HT1080 (cell line): ENCODE measurements around the gene CDC42SE2. TPM values are rescaled to one million over a fixed set of nuclear protein-coding genes. Genes with fewer than 3 reads are reported as not detected.
"Not testable (repeated sequence)": the region's sequence is repeated elsewhere in the genome, so short reads cannot be mapped to it uniquely, and the experiment has no call there.

ENCODE experiments used
- DNase-seq: peaks from one replicate; pipeline ENCODE4 v3.0.0-alpha.2; 2015; ENCODE audit warnings: low read depth
- total RNA-seq: library from RNA; depleted of rRNA; stranded (reverse); fragments of >200 nt; shearing (Covaris generic); gene quantifications from 2 replicates; pipeline ENCODE4 v1.2.3, GENCODE V29; 2014

The CDC42SE2 gene
- total RNA-seq, 1 experiment from 2014 or later = 19.5 TPM

DNA sequence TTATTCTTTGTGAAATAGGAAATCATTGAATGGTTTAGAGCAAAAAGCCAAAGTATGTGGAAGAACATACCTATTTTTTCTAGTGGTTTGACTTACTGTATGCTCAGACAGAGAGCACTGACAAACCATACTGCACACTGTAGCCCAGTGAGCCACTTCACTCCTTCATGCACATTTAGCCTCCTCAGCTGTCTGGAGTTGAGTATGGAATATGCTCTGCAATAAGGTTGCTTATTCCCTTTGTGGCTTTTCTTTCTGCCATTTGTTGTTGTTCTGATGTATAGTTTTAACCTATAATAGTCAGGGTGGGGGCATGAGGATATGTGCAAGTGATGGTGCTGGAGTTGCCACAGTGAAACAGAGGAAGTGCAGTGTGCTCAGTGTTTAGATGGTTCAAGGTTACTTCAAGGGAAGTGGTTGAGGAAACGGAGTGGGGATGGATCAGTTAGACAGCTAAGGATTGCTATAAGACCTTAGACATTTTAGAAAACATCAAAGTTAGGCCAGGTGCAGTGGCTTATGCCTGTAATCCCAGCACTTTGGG, 100.7 kb downstream of the CDC42SE2 start:
- no peak for DNase-seq

DNA sequence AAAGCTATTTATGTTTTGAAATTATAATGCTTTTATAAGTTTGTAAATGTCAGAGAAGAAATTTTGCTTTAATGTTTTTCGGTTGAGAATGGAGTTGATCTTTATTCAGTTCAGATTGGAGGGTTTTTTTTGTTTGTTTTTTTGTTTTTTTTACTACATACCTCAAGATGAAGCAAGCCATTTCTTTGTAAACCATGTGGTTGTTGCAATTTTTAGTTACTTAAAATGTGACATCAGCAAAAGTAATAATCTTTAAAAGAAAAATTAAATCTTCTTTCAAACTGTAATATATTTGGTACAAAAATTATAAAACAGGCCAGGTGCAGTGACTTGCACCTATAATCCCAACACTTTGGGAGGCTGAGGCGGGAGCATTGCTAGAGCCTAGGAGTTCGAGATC, 102.6 kb downstream of the CDC42SE2 start:
- no peak for DNase-seq

DNA sequence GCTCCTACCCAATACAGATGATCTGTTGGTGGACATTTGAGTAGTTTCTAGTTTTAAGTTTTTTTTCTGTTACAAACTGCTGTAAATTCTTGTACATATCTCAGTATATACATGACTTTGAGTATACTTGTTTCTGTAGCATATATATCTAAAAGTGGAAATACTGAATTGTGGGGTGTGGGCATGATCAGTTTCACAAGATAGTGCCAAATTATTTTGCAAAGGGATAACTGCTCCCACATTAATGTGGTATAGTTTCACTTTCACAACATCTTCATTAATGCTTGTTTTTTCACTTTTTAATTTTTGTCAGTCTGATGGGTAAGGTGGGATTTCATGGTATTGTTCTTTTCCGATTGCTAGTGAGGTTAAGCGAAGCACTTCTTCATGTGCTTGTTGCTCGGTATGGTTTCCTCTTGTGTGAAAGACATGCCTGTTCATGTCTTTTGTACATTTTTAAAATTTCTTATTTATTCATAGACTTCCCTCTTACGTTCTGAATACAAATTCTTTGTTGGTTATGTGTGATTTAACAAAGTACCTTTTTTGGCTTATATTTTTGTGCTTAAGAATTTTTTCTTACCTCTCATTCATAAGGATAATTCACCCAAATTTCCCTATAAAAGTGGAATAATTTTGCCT, 103.5 kb downstream of the CDC42SE2 start:
- no peak for DNase-seq

DNA sequence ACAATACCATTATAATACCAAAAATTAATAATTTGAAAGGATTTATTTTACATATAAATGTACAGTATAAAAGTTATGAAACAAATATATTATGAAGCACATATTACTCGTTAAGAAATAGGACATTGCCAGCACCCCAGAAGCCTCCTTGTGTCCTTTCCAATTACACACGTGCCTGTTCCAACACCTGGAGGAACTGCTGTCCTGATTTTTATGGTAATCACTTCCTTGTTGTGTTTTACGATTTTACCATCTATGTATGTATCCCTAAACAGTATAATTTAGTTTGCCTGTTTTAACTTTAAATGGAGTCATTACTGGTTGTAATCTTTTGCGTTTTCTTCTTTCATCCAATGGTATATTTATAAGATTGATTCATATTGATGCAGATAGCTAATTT, 105.0 kb downstream of the CDC42SE2 start:
- DNase-seq = no peak

DNA sequence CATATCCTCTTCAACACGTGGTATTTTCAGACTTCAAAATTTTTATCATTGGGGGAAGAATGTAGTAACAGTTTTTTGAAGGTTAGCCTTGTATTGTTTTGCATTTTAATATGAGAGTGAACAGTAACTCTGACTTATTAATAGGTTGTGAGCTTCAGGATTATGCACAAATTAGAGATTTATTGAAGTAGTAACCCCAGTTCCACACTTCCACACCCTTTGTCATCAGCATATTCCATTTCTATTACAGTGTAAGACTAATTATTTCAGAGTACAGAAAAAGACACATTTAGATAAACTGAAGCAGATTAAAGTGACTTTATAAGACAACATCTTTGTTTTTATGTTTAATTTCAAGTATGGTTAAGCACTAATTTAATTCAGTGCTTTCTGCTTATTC, 105.7 kb downstream of the CDC42SE2 start:
- DNase-seq = no peak

DNA sequence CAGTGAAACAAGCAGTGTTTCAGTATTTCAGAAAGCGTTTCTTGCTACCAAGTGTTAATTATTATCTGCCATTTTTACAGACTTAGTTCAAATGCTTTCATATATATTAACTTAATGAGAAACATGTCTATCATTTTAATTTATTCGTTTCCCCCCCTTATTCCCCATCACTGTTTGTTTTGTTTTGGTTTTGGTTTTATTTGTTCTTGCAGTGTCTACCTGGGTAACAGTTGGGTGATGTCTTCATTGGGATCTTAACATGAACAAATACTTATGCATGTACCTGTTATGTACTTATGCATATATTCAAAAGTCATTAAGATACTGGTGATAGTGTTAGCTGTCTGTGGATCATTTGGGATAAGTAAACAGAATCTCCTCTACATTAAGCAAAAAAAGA, 108.0 kb downstream of the CDC42SE2 start:
- no peak for DNase-seq

DNA sequence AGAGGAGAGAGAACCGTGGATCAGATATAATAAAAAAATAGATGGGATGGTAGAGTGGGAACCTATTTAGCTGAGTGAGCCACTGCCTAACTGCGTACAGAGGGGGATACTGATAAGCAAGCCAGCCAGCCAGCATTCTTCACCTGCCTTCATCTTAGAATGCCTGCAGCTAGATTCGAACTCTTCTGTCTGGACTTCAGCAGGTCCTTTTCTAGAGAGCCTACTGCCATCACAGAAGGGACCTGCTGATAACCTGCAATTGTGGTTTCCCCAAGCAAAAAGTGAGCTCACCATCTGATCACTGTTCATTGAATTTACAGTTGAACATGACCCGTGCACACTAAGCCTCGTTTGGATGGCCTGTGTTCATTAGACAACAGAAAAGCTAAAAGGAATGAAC, 109.4 kb downstream of the CDC42SE2 start:
- DNase-seq = no peak

DNA sequence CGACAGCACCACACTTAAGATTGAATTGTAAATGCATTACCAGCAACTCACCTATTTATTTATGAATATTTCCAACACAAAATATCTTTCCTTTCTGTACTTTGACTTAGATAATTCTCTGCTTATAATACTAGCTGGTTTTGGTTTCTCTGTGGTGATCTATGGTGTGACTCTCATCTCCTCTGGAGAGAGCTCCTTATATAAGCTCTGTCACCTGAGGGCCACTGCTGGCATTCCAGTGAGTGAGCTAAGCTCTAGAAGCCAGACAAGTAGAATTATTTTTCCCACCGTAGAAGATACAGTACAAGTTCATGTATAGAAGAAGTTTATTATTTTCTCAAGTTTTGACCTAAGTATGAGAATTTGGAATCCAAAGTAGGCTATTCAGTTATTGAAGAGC, 111.5 kb downstream of the CDC42SE2 start:
- DNase-seq = no peak

DNA sequence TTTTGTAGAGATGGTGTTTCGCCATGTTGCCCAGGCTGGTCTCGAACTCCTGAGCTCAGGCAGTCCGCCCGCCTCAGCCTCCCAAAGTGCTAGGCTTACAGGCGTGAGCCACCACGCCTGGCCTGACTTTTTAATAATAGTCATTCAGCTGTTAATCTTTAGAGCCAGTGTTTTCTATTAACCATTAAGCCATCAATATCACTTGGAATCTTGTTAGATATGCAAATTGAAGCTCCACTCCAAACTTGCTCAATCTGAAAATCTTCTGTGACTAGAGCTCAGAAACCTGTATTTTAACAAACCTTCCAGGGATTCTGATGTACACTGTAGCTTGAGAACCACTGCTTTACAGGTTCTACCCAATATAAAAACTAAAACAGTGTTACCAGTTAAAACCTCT, 113.5 kb downstream of the CDC42SE2 start:
- DNase-seq = no peak

DNA sequence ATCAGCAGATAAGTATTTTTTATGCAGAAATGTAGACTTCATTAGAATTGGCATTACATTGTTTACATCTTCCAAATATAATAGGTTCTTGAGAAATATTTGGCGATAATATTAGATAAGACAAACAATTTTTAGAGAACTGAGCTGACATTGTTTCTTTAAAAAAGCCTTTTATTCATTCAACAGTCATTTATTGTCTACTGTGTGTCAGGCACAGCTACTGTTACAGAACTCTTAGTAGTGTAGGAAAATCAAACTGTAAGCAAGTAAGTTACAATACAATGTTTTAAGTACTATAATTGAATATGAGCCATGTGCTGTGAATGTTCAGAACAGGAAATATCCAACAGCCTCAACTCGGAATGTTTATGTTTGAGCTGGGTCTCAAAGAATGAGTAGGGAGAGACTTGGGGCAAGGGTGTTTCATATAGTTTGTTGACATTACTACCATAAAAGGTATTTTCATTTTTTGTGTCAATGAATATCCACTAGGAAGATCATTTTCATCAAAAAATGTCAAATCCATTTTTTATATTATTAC, 114.0 kb downstream of the CDC42SE2 start:
- peak; percentile 41 for DNase-seq

DNA sequence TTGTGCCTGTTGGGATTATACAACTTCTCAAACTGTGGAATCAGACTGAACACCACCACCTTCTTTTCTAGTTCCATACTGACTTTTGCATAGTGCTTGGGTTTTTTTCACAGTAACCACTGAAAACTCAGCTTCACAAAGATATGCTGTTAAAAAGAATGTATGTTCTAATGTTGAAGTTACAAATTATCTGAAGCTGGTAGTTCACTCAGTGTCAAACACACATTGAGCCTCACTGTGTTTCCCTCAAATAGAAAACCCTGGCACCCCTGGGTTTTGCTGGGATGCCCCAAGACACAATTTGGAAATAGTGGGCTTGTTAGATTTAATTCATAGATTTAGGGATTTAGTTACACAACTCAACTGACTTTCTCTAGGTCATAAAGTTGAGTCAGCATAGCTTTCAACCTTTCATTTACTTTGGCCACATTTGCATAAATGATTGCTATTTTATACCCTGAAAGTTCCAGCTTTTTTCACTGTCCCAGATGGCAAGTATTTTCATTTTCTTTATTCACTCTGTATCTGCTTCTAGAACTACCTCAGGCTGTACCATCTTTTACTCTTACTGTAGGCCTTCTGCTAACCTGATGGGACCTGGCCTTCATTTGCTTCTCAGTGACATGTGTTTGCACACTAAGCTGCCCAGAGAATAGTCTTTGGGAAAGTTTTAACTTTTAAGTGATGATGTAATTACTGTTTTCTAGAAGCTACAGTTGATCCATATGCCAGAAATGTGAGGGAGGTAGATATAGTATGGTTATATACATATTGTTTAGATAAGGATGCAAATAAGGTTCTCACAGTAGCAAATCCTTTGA, 115.1 kb downstream of the CDC42SE2 start:
- no peak for DNase-seq

DNA sequence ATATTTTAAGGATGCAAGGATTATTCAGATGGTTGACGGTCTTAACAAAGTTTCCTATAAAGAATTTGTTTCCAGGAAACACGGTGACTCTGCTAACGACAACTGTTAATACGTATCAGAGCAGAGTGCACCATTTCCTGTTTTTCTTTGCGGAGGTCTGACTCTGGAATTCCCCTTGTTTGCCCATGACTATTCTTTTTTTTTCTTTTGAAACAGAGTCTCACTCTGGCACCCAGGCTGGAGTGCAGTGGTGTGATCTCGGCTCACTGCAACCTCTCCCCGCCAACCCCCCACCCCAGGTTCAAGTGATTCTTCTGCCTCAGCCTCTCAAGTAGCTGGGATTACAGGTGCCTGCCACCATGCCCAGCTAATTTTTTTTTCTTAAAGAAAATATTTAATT, 115.9 kb downstream of the CDC42SE2 start:
- DNase-seq = peak; percentile 71

DNA sequence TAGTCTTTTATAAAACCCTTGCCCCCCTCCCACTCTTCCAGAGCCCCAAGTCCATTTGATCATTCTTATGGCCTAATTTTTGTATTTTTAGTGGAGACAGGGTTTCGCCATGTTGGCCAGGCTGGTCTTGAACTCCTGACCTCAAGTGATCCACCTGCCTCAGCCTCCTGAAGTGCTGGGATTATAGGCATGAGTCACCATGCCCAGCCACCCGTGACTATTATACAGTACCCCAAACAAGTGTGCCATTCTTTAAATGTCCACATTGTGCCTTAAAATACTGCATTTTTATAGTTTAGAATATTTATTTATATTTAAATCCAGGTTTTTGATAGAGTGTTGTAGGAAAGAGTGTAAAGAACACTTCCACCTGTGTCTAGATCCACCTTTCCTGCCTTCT, 116.4 kb downstream of the CDC42SE2 start:
- DNase-seq = not testable (repeated sequence)

DNA sequence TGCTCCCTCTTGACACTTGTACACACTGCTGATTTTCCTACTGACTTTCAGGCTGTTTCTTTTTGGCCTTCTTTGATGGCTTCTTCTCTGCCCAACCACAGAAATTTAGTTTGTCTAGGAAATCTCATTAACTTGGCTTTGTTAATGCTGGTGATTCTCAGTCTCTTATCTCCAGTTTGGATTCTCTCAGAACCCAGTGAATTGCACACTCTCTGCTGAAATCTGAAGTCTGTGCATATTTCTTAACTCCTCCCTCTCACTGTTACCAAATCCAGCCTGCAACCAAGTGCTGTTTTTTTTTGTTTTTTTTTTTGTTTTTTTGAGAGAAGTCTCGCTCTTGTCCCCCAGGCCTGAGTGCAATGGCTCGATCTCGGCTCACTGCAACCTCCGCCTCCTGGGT, 117.2 kb downstream of the CDC42SE2 start:
- no peak for DNase-seq

DNA sequence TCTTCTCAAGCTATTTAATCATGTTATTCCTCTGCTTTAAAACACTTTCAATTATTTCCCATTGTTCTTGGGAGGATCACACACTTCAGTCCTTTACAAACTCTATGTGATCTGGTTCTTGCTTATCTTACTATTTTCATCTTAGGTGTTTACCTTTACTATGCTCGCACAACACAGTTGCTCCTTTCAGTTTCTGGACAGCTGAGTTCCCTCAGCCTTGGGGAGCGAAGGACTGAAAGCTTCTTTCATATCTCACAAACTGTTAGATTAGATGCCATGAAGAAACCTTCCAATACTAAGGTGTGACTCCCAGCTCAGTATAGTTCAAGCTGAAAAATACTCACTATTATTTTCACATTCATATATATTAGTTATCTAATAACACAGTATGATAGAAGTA, 117.9 kb downstream of the CDC42SE2 start:
- no peak for DNase-seq

DNA sequence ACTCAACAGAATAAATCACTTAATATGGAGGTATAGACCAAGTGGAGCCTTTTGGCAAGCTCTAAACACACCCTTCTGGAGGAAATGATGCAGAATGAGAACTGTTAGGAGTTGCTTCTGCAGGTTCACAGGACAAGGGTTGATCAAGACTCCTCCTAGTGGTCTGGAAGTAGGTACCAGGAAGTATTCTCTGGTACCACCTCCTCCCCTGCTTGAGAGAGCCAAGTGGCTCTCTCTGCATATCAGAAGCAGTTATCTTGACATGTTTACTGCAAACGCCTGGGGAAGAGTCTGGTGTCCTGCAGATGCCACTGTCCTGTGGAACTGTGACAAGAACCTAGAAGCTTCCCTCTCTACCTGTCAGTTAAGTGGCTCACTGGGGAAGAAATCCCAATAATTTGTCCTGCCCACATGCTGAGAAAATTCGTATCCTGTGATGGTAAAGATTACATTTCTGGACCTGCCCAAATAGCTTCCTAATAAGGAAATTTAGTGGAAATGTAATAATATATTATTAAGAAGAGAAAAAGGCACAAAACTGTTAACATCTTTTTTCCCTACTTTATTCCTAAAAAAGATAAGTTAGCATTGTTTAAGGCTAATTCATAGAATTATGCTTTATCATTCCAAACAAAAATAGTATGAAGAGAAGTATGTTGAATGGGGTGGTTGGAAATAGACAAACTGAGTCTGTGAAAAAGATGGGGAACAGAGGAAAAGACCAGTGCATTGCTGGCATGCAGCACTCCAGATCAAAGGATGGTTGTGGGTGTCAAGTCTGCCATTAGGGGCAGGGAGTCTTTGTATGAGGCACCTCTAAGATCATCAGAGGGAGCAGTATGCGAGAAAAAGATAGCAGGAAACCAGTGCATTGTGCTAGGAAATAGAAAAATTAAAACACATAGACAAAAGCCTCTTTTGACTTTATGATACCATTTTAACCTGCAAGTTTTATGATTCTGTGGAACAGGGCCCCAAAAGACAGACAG, 118.8 kb downstream of the CDC42SE2 start:
- DNase-seq = peak; percentile 69

DNA sequence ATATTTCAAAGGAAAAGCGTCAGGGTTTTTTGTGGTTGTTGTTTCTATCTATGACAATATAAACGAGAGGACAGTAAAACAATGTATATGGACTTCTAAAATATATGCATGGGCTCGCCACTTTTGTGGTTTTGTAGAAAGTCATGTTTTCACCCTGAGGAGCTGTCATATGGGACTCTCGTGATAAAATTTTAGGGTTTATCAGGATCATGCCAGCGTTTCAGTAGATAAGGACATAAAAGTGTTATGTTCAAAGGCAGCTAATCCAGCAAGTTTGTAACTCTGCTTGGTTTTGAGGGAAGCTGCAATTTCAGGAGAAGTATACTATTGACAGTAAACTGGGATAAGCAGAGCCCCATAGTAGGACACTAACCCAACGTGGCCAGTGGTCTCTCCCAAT, 120.3 kb downstream of the CDC42SE2 start:
- DNase-seq = no peak

DNA sequence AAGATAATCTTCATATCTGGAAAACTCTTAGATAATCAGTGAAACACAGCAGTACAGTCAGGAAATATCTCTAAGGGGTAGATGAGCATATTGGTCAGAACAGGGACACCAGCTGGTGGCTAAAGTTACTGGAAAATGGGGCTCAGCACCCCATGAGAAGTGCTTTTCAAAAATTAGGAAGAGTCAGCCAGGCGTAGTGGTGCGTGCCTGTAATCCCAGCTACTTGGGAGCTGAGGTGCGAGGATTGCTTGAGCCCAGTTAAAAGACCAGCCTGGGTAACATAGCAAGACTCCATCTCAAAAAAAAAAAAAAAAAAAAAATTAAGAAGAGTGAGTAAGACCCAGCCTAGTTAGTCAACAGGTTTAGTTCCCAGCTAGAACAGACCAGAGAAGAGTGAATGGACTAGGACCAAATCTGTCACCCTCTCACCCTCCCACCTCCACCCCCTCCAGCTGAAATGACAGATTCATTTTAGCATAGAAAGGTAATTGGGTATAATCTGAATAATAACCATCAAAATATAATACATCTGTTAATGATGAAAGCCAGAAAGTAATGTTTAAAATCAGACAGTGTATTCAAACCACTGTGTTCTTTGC, 120.9 kb downstream of the CDC42SE2 start:
- DNase-seq = no peak

DNA sequence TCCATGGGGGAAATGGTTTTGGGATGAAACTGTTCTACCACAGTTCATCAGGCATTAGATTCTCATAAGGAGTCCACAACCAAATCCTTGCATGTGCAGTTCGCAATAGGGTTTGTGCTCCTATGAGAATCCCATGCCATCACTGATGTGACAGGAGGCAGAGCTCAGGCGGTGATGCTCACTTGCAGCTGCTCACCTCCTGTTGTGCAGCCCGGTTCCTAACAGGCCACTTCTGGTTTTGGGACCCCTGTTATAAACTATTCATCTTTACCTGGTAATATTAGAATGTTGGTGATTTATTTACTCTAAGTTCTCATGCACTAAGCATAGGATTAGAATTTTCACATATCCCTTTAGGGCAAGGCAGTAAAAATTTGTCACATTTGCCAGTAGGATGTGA, 122.3 kb downstream of the CDC42SE2 start:
- DNase-seq = no peak

DNA sequence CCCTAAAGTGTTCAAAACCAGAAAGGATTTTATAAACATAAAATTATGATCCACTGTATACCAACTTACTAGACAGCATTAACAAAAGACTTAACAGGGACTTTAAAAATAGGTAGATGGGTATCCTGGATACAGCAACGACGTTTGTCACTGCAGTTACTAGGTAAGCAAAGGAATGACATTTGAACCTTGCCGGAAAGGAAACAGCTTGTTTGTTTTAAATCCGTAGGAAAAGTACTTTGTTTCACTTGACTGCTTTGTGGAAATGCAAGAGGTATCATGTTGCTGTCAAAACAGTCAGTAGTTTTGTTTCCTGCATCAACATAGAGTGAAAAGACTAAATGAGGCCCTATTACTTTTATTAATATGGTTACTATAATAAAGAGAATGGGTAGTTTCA, 122.9 kb downstream of the CDC42SE2 start:
- no peak for DNase-seq

DNA sequence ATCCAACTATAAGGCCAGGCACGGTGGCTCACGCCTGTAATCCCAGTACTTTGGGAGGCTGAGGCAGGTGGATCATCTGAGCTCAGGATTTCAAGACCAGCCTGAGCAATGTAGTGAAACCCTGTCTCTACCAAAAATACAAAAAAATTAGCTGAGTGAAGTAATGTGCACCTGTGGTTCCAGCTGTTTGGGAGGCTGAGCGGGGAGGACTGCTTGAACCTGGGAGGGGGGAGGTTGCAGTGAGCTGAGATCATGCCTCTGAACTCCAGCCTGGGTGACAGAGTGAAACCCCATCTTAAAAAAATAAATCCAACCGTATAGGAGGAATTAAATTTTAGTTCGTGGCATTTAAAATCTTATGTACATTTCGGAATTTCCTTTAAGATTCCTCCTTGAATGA, 123.4 kb downstream of the CDC42SE2 start:
- no peak for DNase-seq
